GM18526 (cell line): Measurements from ENCODE around the gene MAP3K20.

Experiments
- POLR2A ChIP-seq: IDR thresholded peaks from 3 replicates; pipeline ENCODE4 v1.6.1; 2011; ENCODE audit not compliant: insufficient read length; ENCODE audit errors: extremely low read depth

MAP3K20 gene

GRCh38 chr2:173092844-173093402 is 17.3 kb downstream of the MAP3K20 start:
- TF ChIP-seq POLR2A: no peak

- no peak for TF ChIP-seq POLR2A
Measured at GRCh38 chr2:173094731-173095130, 19.1 kb downstream of the MAP3K20 start.

GRCh38 chr2:173095356-173095755 is 19.7 kb downstream of the MAP3K20 start:
- no peak for TF ChIP-seq POLR2A

- no peak for TF ChIP-seq POLR2A
Measured at GRCh38 chr2:173099271-173099670, 23.6 kb downstream of the MAP3K20 start.

- TF ChIP-seq POLR2A: no peak
Measured at GRCh38 chr2:173099804-173100203, 24.2 kb downstream of the MAP3K20 start.

GRCh38 chr2:173101687-173102086 is 26.0 kb downstream of the MAP3K20 start:
- TF ChIP-seq POLR2A: no peak

- no peak for TF ChIP-seq POLR2A
Measured at GRCh38 chr2:173104156-173104555, 28.5 kb downstream of the MAP3K20 start.

GRCh38 chr2:173106959-173107628 is 31.4 kb downstream of the MAP3K20 start:
- no peak for TF ChIP-seq POLR2A

- no peak for TF ChIP-seq POLR2A
Measured at GRCh38 chr2:173107629-173108022, 32.0 kb downstream of the MAP3K20 start.

GRCh38 chr2:173109253-173110188 is 33.9 kb downstream of the MAP3K20 start:
- no peak for TF ChIP-seq POLR2A

GRCh38 chr2:173117678-173118077 is 42.0 kb downstream of the MAP3K20 start:
- no peak for TF ChIP-seq POLR2A

- no peak for TF ChIP-seq POLR2A
Measured at GRCh38 chr2:173118395-173118794, 42.7 kb downstream of the MAP3K20 start.

- TF ChIP-seq POLR2A: no peak
Measured at GRCh38 chr2:173119069-173119807, 43.6 kb downstream of the MAP3K20 start.

- TF ChIP-seq POLR2A: no peak
Measured at GRCh38 chr2:173119944-173120343, 44.3 kb downstream of the MAP3K20 start.

GRCh38 chr2:173122936-173123335 is 47.3 kb downstream of the MAP3K20 start:
- no peak for TF ChIP-seq POLR2A

- TF ChIP-seq POLR2A: no peak
Measured at GRCh38 chr2:173124441-173124840, 48.8 kb downstream of the MAP3K20 start.

GRCh38 chr2:173126819-173127218 is 51.2 kb downstream of the MAP3K20 start:
- TF ChIP-seq POLR2A: no peak
